A549 treated with AZD2906 at 1 μM for 4 hours (cell line): ENCODE results near the gene ATP13A1. TPM values are rescaled to one million over a fixed set of nuclear protein-coding genes. Genes with fewer than 3 reads are reported as not detected.

Source experiments
- total RNA-seq: library from RNA; stranded (reverse); fragments of 200-300 nt; extraction: Qiagen RNA extraction; gene quantifications from 5 replicates; pipeline ENCODE4 v1.2.3, GENCODE V29; 2022

Gene ATP13A1
- total RNA-seq: 24.3 to 34.7 TPM (median 32.8 TPM) in 5 replicates

GRCh38 chr19:19663256-19664120, at the start of gene ATP13A1:
Gene ATP13A1, minus strand, starts transcription at chr19:19663676. Its CDS starts 10 bp downstream, at chr19:19663666.

GRCh38 chr19:19668230-19669012, 4.9 kb upstream of the ATP13A1 start, which contains the start of gene ZNF101:
Gene ZNF101, plus strand, starts transcription at chr19:19668839. Its CDS starts 125 bp downstream, at chr19:19668964.

GRCh38 chr19:19643158-19644053, 20.1 kb downstream of the ATP13A1 start, which contains the start of gene GMIP:
Gene GMIP, minus strand, starts transcription at chr19:19643657. Its CDS starts 128 bp downstream, at chr19:19643529.

GRCh38 chr19:19627621-19628500, 35.6 kb downstream of the ATP13A1 start, which contains the start of gene LPAR2:
Gene LPAR2, minus strand, starts transcription at chr19:19628220. Its CDS starts 945 bp downstream, at chr19:19627275.

GRCh38 chr19:19618219-19619051, 45.0 kb downstream of the ATP13A1 start, which contains the start of gene PBX4:
Gene PBX4, minus strand, starts transcription at chr19:19618687. Its CDS starts 58 bp downstream, at chr19:19618629.

Other genes starting within 250 kb of the ATP13A1 start
- gene TSSK6, start 148.1 kb downstream of the ATP13A1 start, total RNA-seq: 1.2 to 1.8 TPM (median 1.6 TPM) in 5 replicates
- 149 to 172 TPM (median 159 TPM) in 5 replicates for gene NDUFA13, start 147.5 kb downstream of the ATP13A1 start, total RNA-seq
- 1.6 to 4.0 TPM (median 2.9 TPM) in 5 replicates for gene YJEFN3, start 134.8 kb downstream of the ATP13A1 start, total RNA-seq
- gene CILP2, start 125.4 kb downstream of the ATP13A1 start, total RNA-seq: 0.14 to 0.32 TPM (median 0.19 TPM) in 5 replicates
- 0.93 to 2.3 TPM (median 2.2 TPM) in 5 replicates for gene PBX4, start 45.0 kb downstream of the ATP13A1 start, total RNA-seq
- gene LPAR2, start 35.5 kb downstream of the ATP13A1 start, total RNA-seq: 2.0 to 4.7 TPM (median 4.2 TPM) in 5 replicates
- 4.8 to 6.5 TPM (median 5.3 TPM) in 5 replicates for gene GMIP, start 20.0 kb downstream of the ATP13A1 start, total RNA-seq
- 3.0 to 5.7 TPM (median 3.8 TPM) in 5 replicates for gene ZNF101, start 5.2 kb upstream of the ATP13A1 start, total RNA-seq
- 1.7 to 2.6 TPM (median 1.9 TPM) in 5 replicates for gene ZNF14, start 69.4 kb upstream of the ATP13A1 start, total RNA-seq
- 0.12 to 0.39 TPM (median 0.15 TPM) in 5 replicates for gene ZNF506, start 158.1 kb upstream of the ATP13A1 start, total RNA-seq
- 0.03 TPM in 1 of 5 replicates, not detected in the others for gene ZNF253, start 202.2 kb upstream of the ATP13A1 start, total RNA-seq
- not detected in 5 replicates for gene ZNF93, start 237.3 kb upstream of the ATP13A1 start, total RNA-seq